AG08395 (cell line): ENCODE results near the gene EVI5.

Source experiments
- DNase-seq: peaks from one replicate; pipeline ENCODE4 v3.0.0; 2012; ENCODE audit warnings: mixed read lengths, low spot score

The EVI5 gene

DNA sequence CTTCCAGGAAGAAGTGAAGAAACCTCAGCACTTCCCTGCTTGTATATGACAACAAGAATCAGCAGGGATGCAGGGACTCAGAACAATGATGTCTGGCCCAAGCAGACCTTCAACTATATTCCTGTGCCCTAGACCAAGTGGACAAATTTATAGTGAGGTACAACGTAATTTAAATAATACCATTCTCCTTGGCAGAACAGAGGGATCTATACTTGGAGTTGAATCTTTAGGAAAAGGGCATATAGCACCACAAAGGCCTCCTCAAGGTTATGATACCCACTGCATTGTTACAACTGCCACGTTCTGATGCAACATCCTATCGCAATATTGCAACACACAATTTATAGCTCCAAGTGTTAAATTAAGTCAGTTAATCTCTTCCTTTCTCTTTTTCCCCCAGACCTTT, 269.1 kb downstream of the EVI5 start:
- no peak for DNase-seq

DNA sequence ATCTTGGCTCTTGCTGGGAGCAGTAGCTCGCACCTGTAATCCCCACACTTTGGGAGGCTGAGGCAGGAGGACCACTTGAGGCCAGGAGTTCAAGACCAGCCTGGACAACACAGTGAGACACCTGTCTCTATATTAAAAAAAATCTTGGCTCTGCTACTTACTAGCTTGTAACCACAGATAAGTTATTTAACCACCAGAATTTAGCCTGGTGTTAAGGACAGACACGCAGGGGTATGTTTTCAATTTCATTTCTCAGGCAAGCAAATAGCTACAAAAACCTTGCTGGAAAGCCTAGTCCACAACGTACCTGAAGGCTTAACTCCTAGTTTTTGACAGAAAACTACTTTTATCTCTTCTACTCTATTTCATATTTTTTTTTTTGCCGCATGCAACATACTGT, 273.4 kb downstream of the EVI5 start:
- no peak for DNase-seq

DNA sequence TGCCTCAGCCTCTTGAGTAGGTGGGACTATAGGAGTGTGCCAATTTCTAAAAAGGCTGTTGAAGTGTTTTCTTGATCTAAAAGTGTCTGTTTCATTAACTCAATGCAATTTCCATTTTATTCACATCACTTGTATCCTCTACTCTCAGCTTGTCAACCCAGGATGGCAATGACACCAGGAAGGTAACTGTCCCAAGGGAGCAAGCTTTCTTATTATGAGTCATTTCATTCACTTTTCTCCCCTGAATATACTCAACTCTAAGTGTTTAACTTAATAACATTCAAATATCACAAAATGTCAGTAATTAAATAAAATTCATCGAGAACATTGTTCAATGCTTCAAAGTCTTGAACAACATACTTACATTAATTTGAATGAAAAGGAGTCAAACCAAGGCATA, 275.3 kb downstream of the EVI5 start:
- DNase-seq, result no peak

DNA sequence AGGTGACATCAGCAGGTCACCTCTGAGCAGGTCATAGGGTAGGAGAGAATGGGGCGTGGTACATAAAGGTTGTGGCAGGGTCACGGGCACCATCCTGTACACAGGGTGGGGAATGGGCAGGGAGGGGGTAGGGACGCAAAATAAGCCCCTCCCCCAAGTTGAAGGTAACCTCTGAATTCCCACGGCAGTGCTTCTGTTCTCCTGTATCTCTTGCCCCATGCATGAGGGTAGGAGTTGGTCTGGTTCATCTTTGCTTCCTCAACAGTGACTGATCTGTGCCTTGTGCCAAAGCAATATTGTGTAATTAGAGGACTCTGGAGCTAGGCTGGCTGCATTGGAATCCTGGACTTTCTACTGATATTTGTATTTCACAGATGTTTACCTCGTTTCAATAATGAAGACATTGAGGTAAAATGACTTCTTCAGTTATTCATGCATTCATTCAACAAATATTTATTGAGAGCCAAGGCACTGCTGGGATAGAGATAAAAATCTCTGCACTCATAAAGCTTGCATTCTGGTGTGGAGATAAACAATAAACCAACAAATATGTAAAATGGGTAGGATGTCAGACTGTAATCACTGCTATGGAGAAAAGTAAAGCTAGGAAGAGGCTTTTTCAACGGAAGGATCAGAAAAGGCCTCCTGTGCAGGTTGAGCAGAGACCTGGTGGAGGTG, 279.8 kb downstream of the EVI5 start:
- DNase-seq, result no peak

DNA sequence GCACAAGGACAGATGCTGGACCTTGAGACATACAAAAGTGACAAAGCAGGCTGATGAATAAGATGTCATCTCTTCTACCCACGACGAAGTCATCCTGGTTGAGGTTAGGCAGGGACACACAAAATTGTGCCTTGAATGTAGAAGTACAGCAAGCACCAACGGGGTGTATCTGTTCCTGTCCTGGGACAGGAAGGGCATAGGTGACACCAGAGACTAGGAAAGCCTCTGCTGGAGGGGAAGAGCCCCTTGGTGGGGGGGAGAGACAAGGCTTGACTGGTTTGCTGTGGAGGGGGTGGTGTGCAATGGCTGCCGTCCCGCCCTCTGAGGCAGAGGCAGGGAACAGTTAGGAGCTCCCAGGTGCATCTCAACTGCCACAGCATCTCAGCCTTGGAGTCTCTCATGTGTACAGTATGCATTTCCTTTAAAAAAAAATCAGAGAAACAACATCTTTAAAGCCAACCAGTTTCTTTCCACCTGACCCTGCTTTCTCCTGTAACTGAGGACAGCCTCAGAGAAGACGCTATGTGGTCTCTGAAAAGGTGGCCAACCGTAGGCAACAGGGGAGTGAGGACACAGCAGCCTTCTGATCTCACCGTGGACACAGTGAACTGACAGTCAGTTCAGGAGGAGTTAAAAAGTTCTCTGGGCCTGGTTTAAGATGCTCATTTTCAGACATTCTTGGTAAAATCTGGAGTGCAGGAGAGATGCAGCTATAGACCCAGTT, 280.5 kb downstream of the EVI5 start:
- DNase-seq, result no peak

DNA sequence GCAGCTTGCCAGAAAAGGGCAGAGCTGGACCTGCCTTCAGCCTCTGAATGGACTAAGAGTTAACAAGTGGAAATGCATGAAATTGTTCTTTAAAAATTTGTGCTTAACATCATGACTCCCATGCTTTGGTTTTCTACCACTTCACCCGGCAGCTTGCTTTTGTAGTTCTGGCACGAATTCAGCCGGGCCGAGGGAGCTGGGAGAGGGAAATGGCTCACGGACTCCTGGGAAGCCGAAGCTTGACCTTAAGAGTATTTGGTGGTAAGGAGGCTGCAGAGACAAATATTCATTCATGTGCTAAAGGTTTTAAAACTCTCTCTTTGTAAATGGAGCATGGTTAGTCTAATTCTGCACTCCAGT, 281.0 kb downstream of the EVI5 start:
- no peak for DNase-seq

DNA sequence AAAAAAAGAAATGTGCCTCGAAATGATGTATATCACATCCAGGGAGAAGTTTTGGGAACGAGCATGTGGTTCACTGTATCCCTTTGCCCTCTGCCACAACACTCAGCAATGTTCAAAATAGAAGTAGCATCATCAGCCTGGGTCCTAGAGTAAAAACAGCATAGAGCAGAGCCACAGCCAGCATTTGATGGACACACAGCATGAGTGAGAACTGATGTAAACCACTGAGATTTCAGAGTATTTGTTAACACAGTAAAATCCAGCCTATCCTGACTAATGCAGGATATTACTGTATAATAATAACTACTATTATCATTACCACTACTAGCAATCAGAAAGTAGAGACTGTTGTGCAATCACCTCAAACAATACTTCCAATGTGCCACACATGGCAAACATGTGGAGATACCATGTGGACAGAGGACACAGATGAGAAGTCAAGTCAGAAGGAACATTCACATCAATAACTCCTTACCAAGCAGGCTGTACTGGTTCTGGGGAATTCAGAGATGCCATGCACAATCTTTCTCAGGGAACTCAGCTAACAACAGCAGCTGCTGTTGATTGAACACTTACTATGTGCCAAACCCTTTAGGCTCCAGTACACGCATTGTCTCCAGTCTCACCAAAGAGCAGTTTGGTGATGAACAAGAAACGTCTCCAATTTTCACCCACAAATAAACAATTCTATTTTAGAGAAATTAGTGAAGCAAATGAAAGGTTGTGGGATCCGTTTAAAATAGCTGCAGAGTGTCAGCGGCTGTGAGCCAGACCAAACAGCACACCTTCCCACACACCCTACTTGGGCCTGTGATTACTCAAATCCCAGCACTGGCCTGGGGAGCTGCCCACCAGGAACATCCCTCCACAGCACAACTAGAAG, 281.6 kb downstream of the EVI5 start:
- no peak for DNase-seq

DNA sequence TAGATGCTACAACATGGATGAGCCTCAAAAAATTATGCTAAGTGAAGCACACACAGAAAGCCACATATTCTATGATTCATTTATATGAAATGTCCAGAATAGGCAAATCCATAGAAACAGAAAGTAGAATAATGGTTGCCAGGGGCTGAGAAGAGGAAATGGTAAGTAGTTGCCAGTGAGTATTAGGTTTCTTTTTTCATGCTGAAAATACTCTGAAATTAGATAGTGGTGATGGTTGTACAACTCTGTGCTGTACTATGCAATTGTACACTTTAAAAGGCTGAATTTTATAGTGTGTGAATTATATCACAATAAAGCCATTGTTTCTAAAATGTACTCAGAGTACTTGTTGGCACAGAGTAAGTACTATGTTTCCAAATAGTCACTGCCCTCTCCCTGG, 282.7 kb downstream of the EVI5 start:
- no peak for DNase-seq

DNA sequence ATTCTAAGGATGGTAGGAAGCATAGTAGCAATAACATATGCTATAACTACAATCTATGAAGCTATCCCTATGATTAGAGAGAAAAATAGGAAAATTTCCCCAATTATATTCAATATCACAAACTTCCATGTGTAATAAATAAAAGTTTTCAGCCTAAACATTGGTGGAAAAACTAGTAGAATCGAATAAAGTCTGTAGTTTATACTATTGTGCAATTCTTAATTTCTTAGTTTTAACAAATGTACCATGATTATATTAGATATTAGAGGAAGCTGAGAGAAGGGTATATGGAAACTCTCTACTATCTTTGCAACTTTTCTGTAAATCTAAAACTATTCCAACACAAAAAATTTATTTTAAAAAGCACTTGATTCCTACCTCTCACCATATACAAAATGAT, 284.4 kb downstream of the EVI5 start:
- DNase-seq, result no peak

DNA sequence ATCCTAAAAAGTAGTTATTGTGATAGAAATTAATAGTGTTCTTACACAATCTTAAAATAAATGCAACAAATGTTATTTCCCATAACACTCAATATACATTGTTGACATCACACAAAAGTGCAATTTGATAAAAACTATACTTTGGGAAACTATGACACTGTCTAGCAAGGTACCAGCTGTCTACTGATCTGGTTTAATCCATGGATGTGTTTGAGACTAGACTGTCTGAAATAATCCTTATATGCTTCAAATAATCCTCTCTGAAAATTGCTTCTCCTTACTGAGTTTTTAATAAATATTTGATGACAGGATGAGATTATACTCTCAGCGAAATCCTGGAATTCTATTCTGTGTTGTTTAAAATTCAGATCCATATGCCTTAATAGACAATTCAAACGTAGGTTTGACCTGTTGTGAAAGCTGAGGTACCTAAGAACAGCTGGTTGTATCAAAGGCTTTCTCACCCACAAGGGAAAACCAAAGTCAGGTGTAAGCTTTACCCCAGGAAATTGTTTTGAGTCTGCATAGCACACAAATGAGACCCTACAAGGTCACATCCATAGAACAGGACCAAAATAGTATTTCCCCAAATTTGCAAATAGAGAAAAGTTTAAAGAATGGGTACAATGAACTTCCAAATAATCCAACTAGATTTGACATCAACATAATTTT, 289.4 kb downstream of the EVI5 start:
- DNase-seq, result no peak

DNA sequence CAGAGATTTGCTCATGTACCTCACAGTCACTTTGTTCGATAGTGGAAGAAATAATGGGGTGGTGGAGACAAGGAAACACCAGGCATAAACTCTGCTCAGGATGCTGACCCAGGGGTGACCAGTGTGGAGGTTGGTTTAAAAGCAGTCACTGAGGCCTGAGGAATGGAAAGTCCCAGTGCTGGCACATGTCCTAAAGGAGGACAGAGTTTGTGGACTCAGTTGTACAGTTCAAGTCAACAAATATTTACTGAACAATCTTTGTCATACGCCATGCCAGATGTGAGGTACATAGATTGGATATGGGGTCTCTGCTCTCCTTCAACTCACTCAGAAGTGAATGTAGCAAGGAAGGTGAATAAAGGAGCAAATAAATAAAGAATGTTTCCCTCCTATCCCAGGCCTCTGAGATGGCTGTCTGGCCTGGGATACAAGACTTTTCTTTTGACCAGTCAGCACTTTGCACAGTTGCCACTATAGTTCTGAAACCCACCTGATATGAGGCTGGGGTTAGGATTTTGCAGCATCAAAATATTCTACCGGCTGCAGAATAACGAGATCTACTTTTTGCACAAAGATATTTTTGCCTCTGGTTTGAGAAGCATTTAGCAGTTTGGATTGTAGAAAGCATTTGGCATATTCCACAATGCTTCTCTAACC, 290.3 kb downstream of the EVI5 start:
- DNase-seq, result no peak

DNA sequence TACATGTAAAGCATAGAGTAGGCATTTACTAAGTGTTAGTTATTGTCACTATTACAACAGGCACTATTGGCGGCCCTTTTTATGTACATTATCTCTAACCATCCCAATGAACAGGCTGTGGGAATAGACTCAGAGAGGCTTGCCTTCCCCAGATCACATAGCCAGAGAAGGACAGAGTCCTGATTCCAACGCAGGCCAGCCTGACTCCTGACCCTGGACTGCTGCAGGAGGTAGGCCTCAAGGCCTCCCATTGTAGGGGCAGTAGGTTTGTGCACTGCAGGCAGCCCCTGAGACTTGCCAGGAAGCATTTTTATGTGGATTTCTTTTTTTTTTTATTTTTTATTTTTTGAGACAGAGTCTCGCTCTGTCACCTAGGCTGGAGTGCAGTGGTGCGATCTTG, 291.8 kb downstream of the EVI5 start:
- no peak for DNase-seq

DNA sequence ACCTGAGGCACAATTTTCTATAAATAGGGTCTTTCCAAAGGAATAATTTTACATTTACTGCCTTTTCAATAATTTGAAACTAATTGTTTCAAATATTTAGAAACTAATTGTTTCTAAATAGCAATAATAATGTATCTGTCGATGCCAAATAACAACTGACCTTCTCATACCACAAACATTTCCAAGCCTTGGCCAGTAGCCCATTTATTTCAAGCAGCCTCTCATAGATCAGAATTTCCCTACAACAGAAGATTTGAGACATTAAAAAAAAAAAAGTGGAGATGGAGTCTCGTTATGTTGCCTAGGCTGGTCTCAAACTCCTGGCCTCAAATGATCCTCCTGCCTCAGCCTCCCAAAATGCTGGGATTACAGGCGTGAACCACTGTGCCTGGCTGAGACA, 296.1 kb downstream of the EVI5 start:
- no peak for DNase-seq

DNA sequence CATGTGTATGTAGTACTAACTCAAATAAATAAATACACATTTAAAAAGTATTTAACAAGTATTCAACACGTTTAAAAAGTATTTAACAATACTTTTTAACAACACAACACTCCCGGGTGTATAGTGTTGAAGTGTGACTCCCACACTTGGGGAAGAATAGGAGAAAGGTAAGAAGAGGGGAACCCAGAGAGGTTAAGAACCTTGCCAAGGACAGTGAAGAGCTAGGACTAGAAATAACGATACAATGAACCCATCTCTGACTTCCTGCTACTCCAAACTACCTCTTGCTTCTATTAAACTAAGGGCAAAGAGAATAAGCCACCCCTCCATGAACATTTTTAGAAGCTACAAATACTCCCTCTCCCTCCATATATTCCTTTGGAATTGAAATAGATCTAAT, 296.5 kb downstream of the EVI5 start:
- no peak for DNase-seq

DNA sequence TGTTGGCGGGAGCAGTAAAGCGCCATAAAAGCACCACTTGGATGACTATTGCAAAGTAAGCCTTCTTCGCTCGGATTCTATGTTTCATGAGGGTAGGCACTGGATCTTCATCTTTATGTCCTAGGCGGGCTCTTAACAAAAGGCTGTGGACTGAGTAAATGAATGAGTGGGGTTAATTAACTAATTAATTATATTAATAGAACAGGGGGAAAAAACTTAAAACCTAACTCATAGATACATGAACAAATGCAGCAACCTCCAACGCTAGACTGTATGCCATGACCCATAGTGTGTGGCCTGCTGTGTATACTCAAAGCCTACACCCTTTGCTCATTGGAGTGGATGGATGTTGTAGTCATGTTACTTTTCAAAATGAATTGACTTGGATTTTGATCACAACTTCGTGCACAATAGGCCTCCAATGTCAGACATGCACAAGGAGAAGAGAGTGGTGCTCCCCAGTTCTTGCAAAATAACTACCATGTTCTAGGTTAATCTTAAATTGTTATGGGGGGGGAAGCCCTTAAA, 297.8 kb downstream of the EVI5 start:
- DNase-seq, result no peak

DNA sequence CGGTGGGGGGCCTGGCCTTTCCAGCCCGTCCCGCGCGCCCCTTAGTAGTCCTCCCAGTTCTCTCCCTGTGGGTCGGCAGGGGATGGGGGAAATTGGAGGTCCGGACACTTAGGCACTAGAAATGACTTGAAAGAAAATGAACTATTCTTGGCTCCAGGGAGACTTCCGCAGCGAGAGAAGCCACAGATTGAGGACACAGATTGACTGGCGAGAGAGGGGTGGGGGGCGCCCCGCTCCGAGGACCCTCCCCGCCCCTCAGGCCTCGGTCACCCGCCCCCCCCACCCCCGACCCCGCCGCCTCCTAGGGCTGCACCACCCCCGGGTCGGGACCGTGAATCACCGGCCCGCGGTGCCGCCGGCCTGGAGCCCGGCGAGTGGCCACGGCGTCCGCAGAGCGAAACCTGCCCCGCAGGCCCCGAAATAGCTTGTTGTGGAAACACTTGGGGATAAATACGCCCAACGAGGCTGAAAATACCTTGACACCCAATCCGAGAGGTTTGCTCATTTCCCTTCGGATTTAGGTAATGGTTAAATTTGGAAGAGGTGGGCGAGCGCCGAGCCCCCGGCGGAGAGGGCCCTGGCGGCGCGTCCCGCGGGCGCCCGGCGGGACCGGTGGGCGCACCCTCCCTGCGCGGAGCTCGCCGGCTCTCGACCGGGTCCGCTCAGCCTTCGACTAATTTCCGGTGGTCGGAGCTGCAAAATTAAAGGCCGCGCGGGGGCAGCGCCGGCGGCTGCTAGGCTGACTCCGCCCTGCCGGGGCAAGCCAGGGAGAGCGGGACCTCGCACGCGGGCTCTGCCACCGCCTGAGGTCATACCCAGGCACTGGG, 298.4 kb downstream of the EVI5 start, which contains the start of gene GFI1:
TSS of gene GFI1 (minus strand) at position 675 of the 827 bp plus-strand sequence. CDS start 3,438 bp downstream, outside the sequence.
- DNase-seq, result no peak

DNA sequence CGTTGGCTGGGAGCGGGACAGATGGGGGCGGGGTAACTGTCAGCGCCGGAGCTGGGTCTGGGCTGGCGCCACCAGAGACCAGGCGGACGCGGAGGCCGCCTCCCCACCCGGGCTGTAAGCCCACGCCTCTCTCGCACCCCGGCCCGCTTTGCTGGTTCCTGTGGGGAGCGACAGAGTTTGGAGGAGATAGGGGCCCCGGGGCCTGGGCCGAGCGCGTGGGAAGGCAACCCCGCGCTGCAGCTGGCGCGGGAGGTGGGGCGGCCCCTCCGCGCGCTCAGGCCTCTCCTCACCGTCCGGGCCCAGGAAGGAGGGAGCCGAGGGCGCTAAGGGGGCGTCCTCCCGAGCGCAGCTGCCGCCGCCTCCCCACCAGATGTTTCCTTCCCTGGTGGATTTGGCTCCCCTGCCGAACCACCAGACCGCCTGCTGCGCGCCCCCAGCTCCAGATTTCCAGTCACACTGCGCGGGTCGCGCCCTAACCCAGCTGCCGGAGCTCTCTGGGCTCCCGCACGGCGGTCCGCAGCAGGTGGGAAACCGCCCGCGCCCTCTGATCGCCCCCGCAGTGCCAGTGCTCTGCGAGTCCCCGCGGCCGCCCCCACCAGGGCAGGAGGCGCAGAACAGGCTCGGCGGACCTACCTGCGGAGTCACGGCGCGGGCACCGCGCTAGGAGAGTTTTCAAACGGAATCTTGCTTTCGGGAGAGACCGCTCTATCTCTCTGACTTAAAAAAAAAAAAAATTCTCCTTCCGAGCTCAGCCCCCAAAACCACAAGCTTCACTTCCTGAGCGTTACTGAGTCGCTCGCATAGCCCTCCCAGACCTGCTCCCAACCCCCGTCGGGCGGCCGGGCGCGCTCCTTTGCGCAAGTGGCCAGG, 299.3 kb downstream of the EVI5 start:
- DNase-seq, result no peak

DNA sequence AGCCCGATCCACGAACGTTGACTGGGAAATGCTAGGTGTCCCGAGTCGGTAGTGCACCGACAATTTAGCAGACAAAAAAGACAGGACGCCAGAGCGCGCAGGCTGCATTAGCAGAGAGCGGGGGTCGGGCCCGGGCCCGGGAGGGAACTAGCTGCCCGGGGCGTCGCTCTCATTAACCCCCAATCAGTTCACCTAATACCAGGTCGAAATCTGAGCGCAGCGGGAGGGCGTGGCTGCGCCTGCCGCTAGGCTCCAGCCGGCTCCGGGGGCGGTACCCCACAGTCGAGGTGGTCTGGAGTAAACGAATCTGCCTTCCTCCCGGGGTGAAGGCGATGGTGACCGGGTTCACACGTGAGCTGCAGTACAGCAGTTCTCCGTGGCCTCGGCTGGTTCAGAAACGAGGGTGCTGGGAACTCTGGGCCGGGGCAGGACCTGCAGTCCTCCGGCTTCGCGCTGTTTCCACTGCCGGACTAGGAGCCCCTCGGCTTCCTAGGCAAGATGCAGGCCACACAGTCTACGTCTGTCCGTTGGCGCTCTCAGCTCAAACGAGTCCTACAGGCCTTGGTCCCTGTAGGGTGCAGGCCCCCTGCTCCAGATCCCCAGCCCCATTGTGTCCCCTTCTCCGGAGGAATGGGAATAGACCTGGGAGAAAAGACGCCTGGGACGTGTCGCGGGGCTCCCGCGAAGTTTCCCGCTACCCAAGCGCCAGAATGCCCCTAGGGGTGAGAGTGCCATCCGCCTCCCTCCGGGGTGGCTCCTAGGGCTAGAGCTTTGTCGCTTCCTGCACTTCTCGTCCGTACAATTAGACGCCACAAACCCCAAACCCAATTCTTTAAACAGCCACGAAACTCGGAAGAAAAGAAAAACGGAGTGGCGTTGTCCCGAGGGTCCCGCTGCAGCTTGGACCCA, 300.2 kb downstream of the EVI5 start:
- DNase-seq, result no peak
